ENCODE measurements around the gene CYP1A1. TPM values are rescaled to one million over a fixed set of nuclear protein-coding genes. Genes with fewer than 3 reads are reported as not detected.

Gene CYP1A1, protein sequence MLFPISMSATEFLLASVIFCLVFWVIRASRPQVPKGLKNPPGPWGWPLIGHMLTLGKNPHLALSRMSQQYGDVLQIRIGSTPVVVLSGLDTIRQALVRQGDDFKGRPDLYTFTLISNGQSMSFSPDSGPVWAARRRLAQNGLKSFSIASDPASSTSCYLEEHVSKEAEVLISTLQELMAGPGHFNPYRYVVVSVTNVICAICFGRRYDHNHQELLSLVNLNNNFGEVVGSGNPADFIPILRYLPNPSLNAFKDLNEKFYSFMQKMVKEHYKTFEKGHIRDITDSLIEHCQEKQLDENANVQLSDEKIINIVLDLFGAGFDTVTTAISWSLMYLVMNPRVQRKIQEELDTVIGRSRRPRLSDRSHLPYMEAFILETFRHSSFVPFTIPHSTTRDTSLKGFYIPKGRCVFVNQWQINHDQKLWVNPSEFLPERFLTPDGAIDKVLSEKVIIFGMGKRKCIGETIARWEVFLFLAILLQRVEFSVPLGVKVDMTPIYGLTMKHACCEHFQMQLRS
- 0.20 to 0.27 TPM in 2 of 3 replicates, not detected in the other for total RNA-seq

DNA sequence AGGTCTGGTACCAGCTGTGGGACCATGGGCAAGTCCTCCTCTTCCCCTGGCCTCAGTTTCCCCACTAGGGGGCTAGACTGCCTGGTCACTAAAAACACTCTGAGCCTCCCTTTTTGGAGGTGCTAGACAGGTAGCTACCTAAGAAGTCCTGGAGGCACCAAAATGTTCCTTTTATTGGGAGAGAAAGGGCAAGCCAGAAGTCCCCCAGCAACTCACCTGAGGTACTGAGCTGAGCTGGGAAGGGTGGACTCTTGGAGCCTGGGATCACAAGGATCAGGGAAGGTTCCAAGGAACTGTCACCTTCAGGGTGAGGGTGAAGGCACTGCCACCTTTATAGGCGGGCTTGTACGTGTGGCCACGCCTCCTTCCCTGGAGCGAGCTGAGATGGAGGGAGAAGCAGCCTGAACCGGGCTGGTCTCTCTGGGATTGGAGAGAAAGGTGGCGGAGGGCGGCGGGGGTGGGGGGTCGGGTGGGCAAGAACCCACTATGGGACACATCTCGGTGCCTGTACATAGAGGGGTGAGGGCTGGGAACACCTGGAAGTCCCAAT is at the start of gene CYP1A1:
CYP1A1 (minus strand) TSS at position 304 of the 550 bp plus-strand sequence. CDS start 2,431 bp downstream, outside the sequence.
- H3K36me3 Mint-ChIP-seq: no peaks in the 10 kb centered on the region
- no peak within 1 kb of the TSS for H3K27ac Mint-ChIP-seq
- no peak for DNase-seq (ENCODE audit: low spot score in 2 of 2, unreplicated experiment in 2 of 2)
- peak within 1 kb of the TSS; percentile 64 for H3K4me3 Mint-ChIP-seq
- H3K9me3 Mint-ChIP-seq: no peaks in the 10 kb centered on the region
- H3K4me1 Mint-ChIP-seq: peaks cover 4% of the 10 kb centered on the region
- TF ChIP-seq, protein P1, sequence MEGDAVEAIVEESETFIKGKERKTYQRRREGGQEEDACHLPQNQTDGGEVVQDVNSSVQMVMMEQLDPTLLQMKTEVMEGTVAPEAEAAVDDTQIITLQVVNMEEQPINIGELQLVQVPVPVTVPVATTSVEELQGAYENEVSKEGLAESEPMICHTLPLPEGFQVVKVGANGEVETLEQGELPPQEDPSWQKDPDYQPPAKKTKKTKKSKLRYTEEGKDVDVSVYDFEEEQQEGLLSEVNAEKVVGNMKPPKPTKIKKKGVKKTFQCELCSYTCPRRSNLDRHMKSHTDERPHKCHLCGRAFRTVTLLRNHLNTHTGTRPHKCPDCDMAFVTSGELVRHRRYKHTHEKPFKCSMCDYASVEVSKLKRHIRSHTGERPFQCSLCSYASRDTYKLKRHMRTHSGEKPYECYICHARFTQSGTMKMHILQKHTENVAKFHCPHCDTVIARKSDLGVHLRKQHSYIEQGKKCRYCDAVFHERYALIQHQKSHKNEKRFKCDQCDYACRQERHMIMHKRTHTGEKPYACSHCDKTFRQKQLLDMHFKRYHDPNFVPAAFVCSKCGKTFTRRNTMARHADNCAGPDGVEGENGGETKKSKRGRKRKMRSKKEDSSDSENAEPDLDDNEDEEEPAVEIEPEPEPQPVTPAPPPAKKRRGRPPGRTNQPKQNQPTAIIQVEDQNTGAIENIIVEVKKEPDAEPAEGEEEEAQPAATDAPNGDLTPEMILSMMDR (IDR thresholded peaks at IDR 0.05; ENCODE audit: unreplicated experiment): no peak
- H3K27me3 Mint-ChIP-seq (ENCODE audit: low read depth): peaks cover 71% of the 10 kb centered on the region

DNA sequence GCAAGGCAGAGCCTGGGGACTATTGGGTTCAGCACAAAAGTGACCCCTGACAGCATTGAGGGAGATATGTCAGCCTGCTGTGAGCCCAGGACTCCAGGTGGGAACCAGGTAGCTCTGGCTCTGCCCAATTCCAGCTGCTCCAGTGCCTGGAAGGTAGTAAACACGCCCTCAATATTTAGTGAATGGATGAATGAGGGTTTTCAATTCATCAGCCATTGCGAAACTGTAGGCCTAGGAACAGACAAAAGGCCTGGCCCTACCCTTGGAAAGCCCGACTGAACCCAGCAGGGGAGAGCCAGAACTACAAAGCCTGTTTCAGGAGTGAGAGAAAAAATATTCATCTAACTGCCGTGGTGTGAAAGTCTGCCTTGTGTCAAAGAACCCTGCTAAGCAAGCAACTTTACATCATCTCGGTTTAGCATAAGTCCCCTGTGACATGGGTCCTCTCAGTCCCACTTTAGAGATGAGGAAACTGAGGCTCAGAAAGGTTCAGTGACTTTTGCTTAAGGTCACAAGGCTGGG is 48.5 kb upstream of the CYP1A1 start:
- H3K27me3 Mint-ChIP-seq (ENCODE audit: low read depth): peaks cover 17% of the 10 kb centered on the region
- TF ChIP-seq, protein P1 (IDR thresholded peaks at IDR 0.05; ENCODE audit: unreplicated experiment): no peak

DNA sequence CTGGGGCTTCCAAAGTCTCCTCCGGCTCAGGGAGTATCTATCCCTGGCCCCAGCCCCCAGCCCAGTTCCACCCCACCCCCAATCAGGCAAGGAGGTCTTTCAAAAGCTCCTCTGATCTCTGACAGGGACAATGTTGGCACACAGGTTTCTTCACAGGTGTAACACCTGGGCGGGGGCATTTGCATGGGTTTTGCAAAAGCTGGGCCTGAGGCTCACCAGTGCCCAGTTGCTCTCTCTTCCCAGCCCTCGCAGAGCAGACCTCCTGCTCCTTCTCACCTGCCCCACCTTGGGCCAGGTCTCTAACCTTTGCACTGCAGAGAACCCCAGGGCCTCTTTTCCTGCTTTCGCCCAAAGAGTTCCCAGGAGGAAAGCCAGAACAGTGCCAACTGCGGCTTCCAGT is 48.0 kb upstream of the CYP1A1 start:
- H3K36me3 Mint-ChIP-seq: no peaks in the 10 kb centered on the region
- peaks cover 19% of the 10 kb centered on the region for H3K4me1 Mint-ChIP-seq
- H3K27ac Mint-ChIP-seq: no peak overlapping the region
- H3K9me3 Mint-ChIP-seq: no peaks in the 10 kb centered on the region
- H3K4me3 Mint-ChIP-seq: no peak overlapping the region
- H3K27me3 Mint-ChIP-seq (ENCODE audit: low read depth): peaks cover 18% of the 10 kb centered on the region
- DNase-seq (ENCODE audit: low spot score in 2 of 2, unreplicated experiment in 2 of 2): no peak
- TF ChIP-seq, protein P1 (IDR thresholded peaks at IDR 0.05; ENCODE audit: unreplicated experiment): no peak

More for the DNA sequence above, 48.5 kb upstream of the CYP1A1 start:
- no peak for DNase-seq (ENCODE audit: low spot score in 2 of 2, unreplicated experiment in 2 of 2)
- no peak overlapping the region for H3K27ac Mint-ChIP-seq
- no peak overlapping the region for H3K4me3 Mint-ChIP-seq
- peaks cover 16% of the 10 kb centered on the region for H3K4me1 Mint-ChIP-seq
- H3K9me3 Mint-ChIP-seq: no peaks in the 10 kb centered on the region
- H3K36me3 Mint-ChIP-seq: no peaks in the 10 kb centered on the region

DNA sequence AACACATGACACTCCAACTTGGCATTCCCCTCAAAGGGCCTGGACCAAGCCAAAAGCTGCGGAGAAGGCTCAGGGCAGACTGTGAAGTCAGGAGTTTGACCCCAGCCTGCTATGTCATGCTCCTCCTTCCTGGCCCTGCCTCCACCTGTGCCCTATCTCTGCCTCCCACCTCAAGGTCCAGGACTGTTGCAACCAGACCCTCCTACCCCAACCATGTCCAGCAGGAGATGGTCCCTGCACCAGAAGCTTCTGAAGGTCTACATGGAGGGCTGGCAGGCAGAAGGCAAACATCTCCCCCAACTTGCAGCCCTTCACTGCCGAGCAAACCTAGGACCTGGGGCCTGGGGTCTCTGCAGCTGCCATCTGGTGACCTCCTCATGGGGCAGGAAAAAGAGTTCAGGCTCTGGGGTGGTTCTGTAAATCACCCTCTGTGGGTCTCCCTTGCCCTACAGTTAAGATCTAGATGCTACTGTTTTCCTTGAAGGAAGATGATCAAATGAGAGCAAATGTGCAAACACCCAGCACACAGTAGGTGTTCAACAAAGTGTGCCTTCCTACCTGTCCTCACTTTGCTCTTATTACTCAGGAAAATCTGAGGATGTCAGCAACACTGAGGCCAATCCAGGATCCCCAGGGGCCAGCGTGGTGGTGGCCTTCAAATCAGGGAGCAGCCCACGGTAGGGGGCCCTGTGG is 45.0 kb upstream of the CYP1A1 start:
- Mint-ChIP-seq H3K4me1 (peaks cover 4% of the 10 kb centered on the region), H3K9me3 (no peaks in the 10 kb centered on the region), H3K36me3 (no peaks in the 10 kb centered on the region), H3K4me3 (no peak overlapping the region), H3K27ac (no peak overlapping the region), H3K27me3 (ENCODE audit: low read depth) (peaks cover 18% of the 10 kb centered on the region)
- no peak for DNase-seq (ENCODE audit: low spot score in 2 of 2, unreplicated experiment in 2 of 2)
- TF ChIP-seq, protein P1 (IDR thresholded peaks at IDR 0.05; ENCODE audit: unreplicated experiment): no peak

DNA sequence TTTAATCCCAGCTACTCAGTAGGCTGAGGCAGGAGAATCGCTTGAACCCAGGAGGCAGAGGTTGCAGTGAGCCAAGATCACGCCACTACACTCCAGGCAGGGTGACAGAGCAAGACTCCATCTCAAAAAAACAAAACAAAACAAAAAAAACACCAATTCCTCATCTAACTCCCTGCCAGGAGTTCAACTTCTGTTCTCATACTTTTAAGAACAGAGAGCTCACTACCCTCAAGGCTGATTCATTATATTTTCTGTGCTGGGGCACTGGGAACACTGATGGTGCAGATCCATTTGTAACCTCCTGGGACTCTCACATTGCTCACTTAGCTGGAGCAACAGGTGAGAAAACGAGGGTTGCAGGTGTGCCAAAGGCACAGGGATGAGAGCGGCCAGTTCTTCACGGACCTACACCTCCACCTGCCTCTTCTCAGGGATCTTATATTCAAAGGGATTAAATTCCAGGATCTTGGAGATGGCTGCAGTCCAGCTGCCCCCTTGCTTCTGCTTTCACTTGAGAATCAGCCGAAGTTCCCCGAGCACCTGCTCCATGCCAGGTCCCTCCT is 44.2 kb upstream of the CYP1A1 start:
- H3K9me3 Mint-ChIP-seq: no peaks in the 10 kb centered on the region
- H3K4me1 Mint-ChIP-seq: peaks cover 6% of the 10 kb centered on the region
- no peak overlapping the region for H3K27ac Mint-ChIP-seq
- H3K27me3 Mint-ChIP-seq (ENCODE audit: low read depth): peaks cover 18% of the 10 kb centered on the region
- TF ChIP-seq, protein P1 (IDR thresholded peaks at IDR 0.05; ENCODE audit: unreplicated experiment): no peak
- no peak for DNase-seq (ENCODE audit: low spot score in 2 of 2, unreplicated experiment in 2 of 2)
- H3K36me3 Mint-ChIP-seq: no peaks in the 10 kb centered on the region
- no peak overlapping the region for H3K4me3 Mint-ChIP-seq
